WTC11 (cell line): ENCODE data around the gene VTN.

Experiments used
- CREM ChIP-seq: sonication (generic); formaldehyde crosslinking; IDR thresholded peaks from 2 replicates; pipeline ENCODE4 v1.8.1; 2022; ENCODE audit warnings: mild to moderate bottlenecking, missing genetic modification reagents, moderate library complexity
- CTCF ChIP-seq: fragments of 200-600 bp; IDR thresholded peaks from 2 replicates; pipeline ENCODE4 v1.8.0; 2022; ENCODE audit warnings: antibody characterized with exemption
- ESRRA ChIP-seq: sonication (generic); formaldehyde crosslinking; IDR thresholded peaks from 2 replicates; pipeline ENCODE4 v1.8.1; 2022; ENCODE audit warnings: mild to moderate bottlenecking, missing genetic modification reagents, borderline replicate concordance
- ETV6 ChIP-seq: sonication (generic); formaldehyde crosslinking; IDR thresholded peaks from 2 replicates; pipeline ENCODE4 v1.8.1; 2022; ENCODE audit warnings: mild to moderate bottlenecking, missing genetic modification reagents
- SMAD3 ChIP-seq: sonication (generic); formaldehyde crosslinking; IDR thresholded peaks from 2 replicates; pipeline ENCODE4 v1.8.0; 2022; ENCODE audit warnings: missing genetic modification reagents, mild to moderate bottlenecking, borderline replicate concordance
- SMAD4 ChIP-seq: sonication (generic); formaldehyde crosslinking; IDR thresholded peaks from 2 replicates; pipeline ENCODE4 v1.8.0; 2022; ENCODE audit warnings: mild to moderate bottlenecking, missing genetic modification reagents
- ZNF532 ChIP-seq: fragments of 250-450 bp; sonication (Bioruptor Pico); IDR thresholded peaks from 2 replicates; pipeline ENCODE4 v1.9.0; 2021; ENCODE audit warnings: mild to moderate bottlenecking, borderline replicate concordance
- TF ChIP-seq, protein P1 (sequence below): sonication (generic); formaldehyde crosslinking; IDR thresholded peaks from 2 replicates; pipeline ENCODE4 v1.8.0; 2022; ENCODE audit warnings: missing genetic modification reagents

DNA sequence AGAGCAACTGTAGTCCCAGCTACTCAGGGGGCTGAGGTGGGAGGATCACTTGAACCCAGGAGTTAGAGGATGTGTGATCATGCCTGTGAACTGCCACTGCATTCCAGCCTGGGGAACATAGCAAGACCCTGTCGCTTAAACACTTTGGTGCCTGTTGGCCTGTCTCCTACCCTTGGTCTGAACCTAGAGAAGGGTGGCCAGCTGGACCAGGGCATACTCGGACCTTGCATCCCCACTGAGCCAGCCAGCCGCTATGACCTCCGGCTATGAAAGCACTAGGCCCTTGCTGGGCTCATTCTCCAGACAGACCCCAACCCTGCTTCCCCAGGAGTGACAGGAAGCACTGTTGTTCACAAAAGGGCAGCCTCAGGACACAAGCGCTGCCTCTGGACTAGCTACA, 39.4 kb downstream of the VTN start:
- TF ChIP-seq CTCF (no peak), ETV6 (no peak), CREM (CRISPR knock-in tag) (no peak), SMAD4 (CRISPR knock-in tag) (no peak), ESRRA (CRISPR knock-in tag) (no peak), ZNF532 (no peak), SMAD3 (no peak)
- TF ChIP-seq, protein P1, sequence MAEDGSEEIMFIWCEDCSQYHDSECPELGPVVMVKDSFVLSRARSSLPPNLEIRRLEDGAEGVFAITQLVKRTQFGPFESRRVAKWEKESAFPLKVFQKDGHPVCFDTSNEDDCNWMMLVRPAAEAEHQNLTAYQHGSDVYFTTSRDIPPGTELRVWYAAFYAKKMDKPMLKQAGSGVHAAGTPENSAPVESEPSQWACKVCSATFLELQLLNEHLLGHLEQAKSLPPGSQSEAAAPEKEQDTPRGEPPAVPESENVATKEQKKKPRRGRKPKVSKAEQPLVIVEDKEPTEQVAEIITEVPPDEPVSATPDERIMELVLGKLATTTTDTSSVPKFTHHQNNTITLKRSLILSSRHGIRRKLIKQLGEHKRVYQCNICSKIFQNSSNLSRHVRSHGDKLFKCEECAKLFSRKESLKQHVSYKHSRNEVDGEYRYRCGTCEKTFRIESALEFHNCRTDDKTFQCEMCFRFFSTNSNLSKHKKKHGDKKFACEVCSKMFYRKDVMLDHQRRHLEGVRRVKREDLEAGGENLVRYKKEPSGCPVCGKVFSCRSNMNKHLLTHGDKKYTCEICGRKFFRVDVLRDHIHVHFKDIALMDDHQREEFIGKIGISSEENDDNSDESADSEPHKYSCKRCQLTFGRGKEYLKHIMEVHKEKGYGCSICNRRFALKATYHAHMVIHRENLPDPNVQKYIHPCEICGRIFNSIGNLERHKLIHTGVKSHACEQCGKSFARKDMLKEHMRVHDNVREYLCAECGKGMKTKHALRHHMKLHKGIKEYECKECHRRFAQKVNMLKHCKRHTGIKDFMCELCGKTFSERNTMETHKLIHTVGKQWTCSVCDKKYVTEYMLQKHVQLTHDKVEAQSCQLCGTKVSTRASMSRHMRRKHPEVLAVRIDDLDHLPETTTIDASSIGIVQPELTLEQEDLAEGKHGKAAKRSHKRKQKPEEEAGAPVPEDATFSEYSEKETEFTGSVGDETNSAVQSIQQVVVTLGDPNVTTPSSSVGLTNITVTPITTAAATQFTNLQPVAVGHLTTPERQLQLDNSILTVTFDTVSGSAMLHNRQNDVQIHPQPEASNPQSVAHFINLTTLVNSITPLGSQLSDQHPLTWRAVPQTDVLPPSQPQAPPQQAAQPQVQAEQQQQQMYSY (CRISPR knock-in tag) = no peak
